Glutamatergic neuron (in vitro differentiated cells): Measurements from ENCODE around the gene LAMA5. TPM values are rescaled to one million over a fixed set of nuclear protein-coding genes. Genes with fewer than 3 reads are reported as not detected.

Experiments
- DNase-seq: peaks from one replicate; pipeline ENCODE4 v3.0.0; 2022
- H3K27ac Mint-ChIP-seq: one replicate; pipeline ENCODE4 v1.8.0; 2020; ENCODE audit warnings: mild to moderate bottlenecking, mixed read lengths, inconsistent platforms; ENCODE audit not compliant: unreplicated experiment
- H3K27me3 Mint-ChIP-seq: one replicate; pipeline ENCODE4 v1.8.0; 2020; ENCODE audit warnings: mild to moderate bottlenecking, moderate library complexity, mixed read lengths, inconsistent platforms; ENCODE audit not compliant: unreplicated experiment
- H3K36me3 Mint-ChIP-seq: one replicate; pipeline ENCODE4 v1.8.0; 2020; ENCODE audit warnings: mild to moderate bottlenecking, mixed read lengths, inconsistent platforms; ENCODE audit not compliant: unreplicated experiment
- H3K4me1 Mint-ChIP-seq: one replicate; pipeline ENCODE4 v1.8.0; 2020; ENCODE audit warnings: mild to moderate bottlenecking, low read depth, mixed read lengths, inconsistent platforms; ENCODE audit not compliant: unreplicated experiment
- H3K4me3 Mint-ChIP-seq: one replicate; pipeline ENCODE4 v1.8.0; 2020; ENCODE audit warnings: mild to moderate bottlenecking, mixed read lengths, inconsistent platforms; ENCODE audit not compliant: unreplicated experiment
- H3K9me3 Mint-ChIP-seq: one replicate; pipeline ENCODE4 v1.8.0; 2020; ENCODE audit warnings: mild to moderate bottlenecking, moderate library complexity, mixed read lengths, inconsistent platforms; ENCODE audit not compliant: unreplicated experiment
- total RNA-seq: library from RNA; stranded (reverse); fragmentation: NEBNext Ultra II Directional; extraction: Animal tissue kit (Norgen Biotek cat#: 25700); gene quantifications from one replicate; pipeline ENCODE4 v1.2.1, GENCODE V29; 2021; ENCODE audit not compliant: unreplicated experiment
- TF ChIP-seq, protein P1 (sequence below): fragments of 200-600 bp; sonication (generic); IDR thresholded peaks from one replicate; pipeline ENCODE4 v1.5.0; 2021; ENCODE audit not compliant: partially characterized antibody, unreplicated experiment

LAMA5 gene
- total RNA-seq, 1 donor from 2014 or later, result 724 TPM

DNA sequence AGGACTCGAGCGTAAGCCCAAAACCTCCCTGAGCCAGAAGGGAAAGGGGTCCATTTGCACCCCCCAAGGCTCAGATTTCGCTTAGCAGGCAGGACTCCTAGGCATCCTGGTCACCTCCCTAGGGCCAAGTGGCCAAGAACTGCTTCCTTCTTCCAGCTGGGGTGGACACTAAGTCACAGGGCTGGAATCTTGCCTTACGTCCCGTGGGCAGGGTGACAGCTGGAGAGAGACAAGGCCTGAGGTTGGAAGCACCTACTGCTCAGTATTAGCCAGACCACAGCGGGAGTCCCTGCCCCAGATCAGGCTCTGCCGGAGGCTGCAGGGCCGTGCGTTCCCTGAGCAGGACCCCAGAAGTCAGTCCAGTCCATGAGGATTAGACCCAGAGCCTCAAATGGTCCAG is 19.7 kb downstream of the LAMA5 start:
- H3K4me3 Mint-ChIP-seq, result no peak overlapping the region
- peaks cover 13% of the 10 kb centered on the region for H3K27me3 Mint-ChIP-seq
- no peak for DNase-seq
- H3K36me3 Mint-ChIP-seq, result peaks cover 10% of the 10 kb centered on the region
- H3K9me3 Mint-ChIP-seq, result peaks cover 14% of the 10 kb centered on the region
- H3K27ac Mint-ChIP-seq, result no peak overlapping the region
- peaks cover 11% of the 10 kb centered on the region for H3K4me1 Mint-ChIP-seq
- TF ChIP-seq, protein P1, sequence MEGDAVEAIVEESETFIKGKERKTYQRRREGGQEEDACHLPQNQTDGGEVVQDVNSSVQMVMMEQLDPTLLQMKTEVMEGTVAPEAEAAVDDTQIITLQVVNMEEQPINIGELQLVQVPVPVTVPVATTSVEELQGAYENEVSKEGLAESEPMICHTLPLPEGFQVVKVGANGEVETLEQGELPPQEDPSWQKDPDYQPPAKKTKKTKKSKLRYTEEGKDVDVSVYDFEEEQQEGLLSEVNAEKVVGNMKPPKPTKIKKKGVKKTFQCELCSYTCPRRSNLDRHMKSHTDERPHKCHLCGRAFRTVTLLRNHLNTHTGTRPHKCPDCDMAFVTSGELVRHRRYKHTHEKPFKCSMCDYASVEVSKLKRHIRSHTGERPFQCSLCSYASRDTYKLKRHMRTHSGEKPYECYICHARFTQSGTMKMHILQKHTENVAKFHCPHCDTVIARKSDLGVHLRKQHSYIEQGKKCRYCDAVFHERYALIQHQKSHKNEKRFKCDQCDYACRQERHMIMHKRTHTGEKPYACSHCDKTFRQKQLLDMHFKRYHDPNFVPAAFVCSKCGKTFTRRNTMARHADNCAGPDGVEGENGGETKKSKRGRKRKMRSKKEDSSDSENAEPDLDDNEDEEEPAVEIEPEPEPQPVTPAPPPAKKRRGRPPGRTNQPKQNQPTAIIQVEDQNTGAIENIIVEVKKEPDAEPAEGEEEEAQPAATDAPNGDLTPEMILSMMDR, result no peak

DNA sequence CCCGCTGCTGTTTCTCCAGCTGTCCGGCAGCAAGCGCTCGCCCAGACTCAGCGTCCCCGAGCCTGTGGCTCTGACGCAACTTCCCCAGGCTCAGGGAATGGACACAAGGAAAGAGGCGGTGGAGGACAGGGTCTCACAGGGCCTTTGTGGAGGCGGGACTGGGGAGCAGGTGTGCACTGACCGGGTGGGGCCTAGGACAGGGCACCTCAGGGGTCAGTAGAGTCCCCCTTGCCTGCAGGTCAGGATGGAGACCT is 20.0 kb downstream of the LAMA5 start:
- TF ChIP-seq, protein P1, result no peak
- H3K27me3 Mint-ChIP-seq, result peaks cover 12% of the 10 kb centered on the region
- no peak overlapping the region for H3K27ac Mint-ChIP-seq

DNA sequence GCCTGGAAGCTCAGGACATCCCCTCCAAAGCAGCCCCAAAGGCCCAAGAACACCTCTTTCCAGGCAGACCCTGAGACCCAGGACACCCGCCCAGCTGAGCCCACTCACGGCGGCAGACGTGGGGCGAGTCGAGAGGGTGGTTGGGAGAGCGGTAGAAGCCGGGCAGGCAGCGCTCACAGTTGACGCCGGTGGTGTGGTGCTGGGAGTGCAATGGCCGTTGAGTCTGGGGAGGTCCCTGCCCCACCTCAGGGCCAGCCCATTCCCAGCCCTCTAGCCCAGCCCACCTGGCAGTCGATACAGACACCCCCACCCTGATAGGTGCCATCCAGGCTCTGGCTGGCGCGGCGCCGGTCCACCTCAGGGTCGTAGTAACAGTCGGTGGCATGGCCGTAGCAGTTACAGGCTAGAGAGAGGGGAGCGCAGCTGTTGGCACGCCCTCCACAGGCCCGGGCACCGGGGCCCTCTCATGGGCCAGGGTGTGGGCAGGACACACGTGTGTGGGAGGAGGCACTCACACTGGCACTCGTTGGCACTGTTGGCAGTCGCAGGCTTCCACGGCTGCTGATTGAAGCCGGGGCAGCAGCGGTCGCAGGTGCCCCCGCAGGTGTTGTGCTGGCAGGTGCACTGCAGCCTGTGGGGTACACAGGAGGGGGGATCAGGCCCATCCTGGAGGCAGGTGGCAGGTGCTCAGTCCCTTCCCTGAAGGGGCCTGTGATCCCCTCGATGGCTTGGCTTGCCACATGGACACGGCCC is 20.5 kb downstream of the LAMA5 start:
- Mint-ChIP-seq H3K27me3 (peaks cover 12% of the 10 kb centered on the region), H3K4me3 (no peak overlapping the region), H3K27ac (no peak overlapping the region), H3K4me1 (peaks cover 11% of the 10 kb centered on the region), H3K36me3 (peaks cover 10% of the 10 kb centered on the region), H3K9me3 (peaks cover 14% of the 10 kb centered on the region)
- no peak for DNase-seq
- TF ChIP-seq, protein P1, result no peak

More for the DNA sequence above, 20.0 kb downstream of the LAMA5 start:
- peaks cover 10% of the 10 kb centered on the region for H3K36me3 Mint-ChIP-seq
- peaks cover 11% of the 10 kb centered on the region for H3K4me1 Mint-ChIP-seq
- no peak overlapping the region for H3K4me3 Mint-ChIP-seq
- DNase-seq, result no peak
- H3K9me3 Mint-ChIP-seq, result peaks cover 14% of the 10 kb centered on the region

DNA sequence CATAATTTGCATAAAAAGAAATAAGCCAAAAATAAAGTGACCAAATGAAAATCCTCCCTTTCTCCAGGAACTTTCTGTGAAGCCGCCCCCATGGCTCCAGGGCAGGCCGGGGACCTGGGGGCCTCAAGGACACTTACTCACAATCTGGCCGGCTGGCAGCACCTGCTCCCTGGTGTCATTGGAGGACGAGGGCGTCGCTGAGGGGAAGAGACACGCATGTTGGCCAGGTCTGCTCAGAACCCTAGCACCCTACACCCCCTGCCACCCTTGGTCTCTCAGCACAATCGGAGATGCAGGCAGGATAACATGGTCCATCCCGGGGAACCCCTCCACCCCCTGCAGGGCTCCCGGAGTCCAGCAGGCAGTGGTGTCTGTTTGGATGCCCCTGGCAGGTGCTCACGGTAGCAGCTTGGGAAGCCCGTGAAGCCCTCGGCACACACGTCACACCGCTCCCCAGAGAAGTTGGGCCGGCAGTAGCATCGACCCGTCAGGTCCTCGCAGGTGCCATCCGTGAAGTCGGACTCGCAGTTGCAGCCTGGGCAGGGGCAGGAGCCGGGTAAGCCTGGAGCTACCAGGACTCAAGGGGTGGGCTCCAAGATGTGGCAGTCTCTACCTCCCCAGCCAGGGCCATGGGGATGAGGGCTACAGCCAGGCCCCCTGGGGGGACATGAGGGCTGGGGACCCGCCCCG is 21.3 kb downstream of the LAMA5 start:
- TF ChIP-seq, protein P1, result no peak
- peak overlapping the region; percentile 82 for H3K27ac Mint-ChIP-seq
- peaks cover 12% of the 10 kb centered on the region for H3K27me3 Mint-ChIP-seq
- no peak for DNase-seq
- peaks cover 14% of the 10 kb centered on the region for H3K9me3 Mint-ChIP-seq
- peaks cover 11% of the 10 kb centered on the region for H3K4me1 Mint-ChIP-seq
- peaks cover 10% of the 10 kb centered on the region for H3K36me3 Mint-ChIP-seq
- H3K4me3 Mint-ChIP-seq, result no peak overlapping the region

DNA sequence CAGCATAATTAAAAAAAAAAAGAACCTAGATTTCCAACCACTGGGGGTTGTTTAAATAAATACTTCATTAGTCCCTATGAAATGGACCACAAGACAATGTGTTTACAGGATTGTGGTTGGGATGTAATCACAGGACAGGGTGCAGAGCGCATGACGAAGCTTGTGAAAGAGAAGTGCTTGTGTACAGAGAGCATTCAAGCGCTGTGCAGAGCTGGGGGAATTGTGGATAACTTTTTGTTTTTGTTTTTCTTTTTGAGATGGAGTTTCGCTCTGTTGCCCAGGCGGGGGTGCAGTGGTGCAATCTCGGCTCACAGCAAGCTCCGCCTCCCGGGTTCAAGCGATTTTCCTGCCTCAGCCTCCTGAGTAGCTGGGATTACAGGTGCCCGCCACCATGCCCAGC is 22.3 kb downstream of the LAMA5 start:
- Mint-ChIP-seq H3K27ac (no peak overlapping the region), H3K4me3 (peak overlapping the region; percentile 43), H3K36me3 (peaks cover 13% of the 10 kb centered on the region), H3K4me1 (peaks cover 11% of the 10 kb centered on the region), H3K27me3 (peaks cover 15% of the 10 kb centered on the region), H3K9me3 (peaks cover 14% of the 10 kb centered on the region)
- DNase-seq, result no peak
- TF ChIP-seq, protein P1, result no peak
